Measurements from ENCODE around the gene RNF26. TPM values are rescaled to one million over a fixed set of nuclear protein-coding genes. Genes with fewer than 3 reads are reported as not detected.

Gene RNF26
- total and polyA plus RNA-seq, 4 donors: 6.3 to 19.1 (median 11.1) TPM

- Histone ChIP-seq H3K9ac (ENCODE audit: low read depth in 1 of 2, low read length in 2 of 2) (no peak overlapping the region), H3K36me3 (ENCODE audit: control insufficient read depth in 4 of 4, insufficient read depth in 3 of 4, low read depth in 1 of 4, low read length in 3 of 4) (no peaks in the 10 kb centered on the region), H3K4me3 (ENCODE audit: low read depth in 1 of 3, low read length in 3 of 3) (no peak overlapping the region), H3K4me1 (ENCODE audit: control insufficient read depth in 4 of 4, insufficient read depth in 4 of 4, low read length in 3 of 4) (peaks cover 18 to 43% (median 28%) of the 10 kb centered on the region in 4 donors), H3K27ac (ENCODE audit: low read depth in 1 of 2, low read length in 2 of 2) (no peak overlapping the region), H3K9me3 (ENCODE audit: control insufficient read depth in 4 of 4, low read length in 3 of 4) (no peaks in the 10 kb centered on the region), H3K27me3 (ENCODE audit: control insufficient read depth in 4 of 4, insufficient read depth in 4 of 4, low read length in 3 of 4) (no peaks in the 10 kb centered on the region)
- TF ChIP-seq ZBTB33 (IDR thresholded peaks at IDR 0.05) (no peak), CTCF (IDR thresholded peaks at IDR 0.05; ENCODE audit: low read depth, low read length, missing input control) (no peak), HNF4A (conservative IDR thresholded peaks at IDR 0.05) (no peak), REST (IDR thresholded peaks at IDR 0.05) (no peak)
- no peak for DNase-seq (ENCODE audit: low spot score)
- WGBS: 60% methylated on average over 12 of the region's 12 CpGs
Observed at GRCh38 chr11:119377112-119377901, 43.0 kb downstream of the RNF26 start.

- peaks cover 18 to 35% (median 24%) of the 10 kb centered on the region in 4 donors for H3K4me1 ChIP-seq (ENCODE audit: control insufficient read depth in 4 of 4, insufficient read depth in 4 of 4, low read length in 3 of 4)
- H3K9me3 ChIP-seq (ENCODE audit: control insufficient read depth in 4 of 4, low read length in 3 of 4): no peaks in the 10 kb centered on the region
- WGBS: 69% methylated on average over 6 of the region's 6 CpGs
- no peak for TF ChIP-seq CTCF (IDR thresholded peaks at IDR 0.05; ENCODE audit: low read depth, low read length, missing input control)
- TF ChIP-seq SP1 (IDR thresholded peaks at IDR 0.05): no peak
- TF ChIP-seq JUND (IDR thresholded peaks at IDR 0.05): no peak
- TF ChIP-seq HNF4A (conservative IDR thresholded peaks at IDR 0.05): no peak
- no peak for TF ChIP-seq ZBTB33 (IDR thresholded peaks at IDR 0.05)
- no peak for TF ChIP-seq REST (IDR thresholded peaks at IDR 0.05)
- DNase-seq (ENCODE audit: low spot score): no peak
- H3K27ac ChIP-seq (ENCODE audit: low read depth in 1 of 2, low read length in 2 of 2): no peak overlapping the region
- no peak overlapping the region for H3K9ac ChIP-seq (ENCODE audit: low read depth in 1 of 2, low read length in 2 of 2)
- H3K36me3 ChIP-seq (ENCODE audit: control insufficient read depth in 4 of 4, insufficient read depth in 3 of 4, low read depth in 1 of 4, low read length in 3 of 4): no peaks in the 10 kb centered on the region
- H3K27me3 ChIP-seq (ENCODE audit: control insufficient read depth in 4 of 4, insufficient read depth in 4 of 4, low read length in 3 of 4): no peaks in the 10 kb centered on the region
- H3K4me3 ChIP-seq (ENCODE audit: low read depth in 1 of 3, low read length in 3 of 3): no peak overlapping the region
Observed at GRCh38 chr11:119377961-119378667, 43.8 kb downstream of the RNF26 start.

Measured in liver (tissue), 9 donors.